Measurements from ENCODE around the gene SPATA33.

The SPATA33 gene

DNA sequence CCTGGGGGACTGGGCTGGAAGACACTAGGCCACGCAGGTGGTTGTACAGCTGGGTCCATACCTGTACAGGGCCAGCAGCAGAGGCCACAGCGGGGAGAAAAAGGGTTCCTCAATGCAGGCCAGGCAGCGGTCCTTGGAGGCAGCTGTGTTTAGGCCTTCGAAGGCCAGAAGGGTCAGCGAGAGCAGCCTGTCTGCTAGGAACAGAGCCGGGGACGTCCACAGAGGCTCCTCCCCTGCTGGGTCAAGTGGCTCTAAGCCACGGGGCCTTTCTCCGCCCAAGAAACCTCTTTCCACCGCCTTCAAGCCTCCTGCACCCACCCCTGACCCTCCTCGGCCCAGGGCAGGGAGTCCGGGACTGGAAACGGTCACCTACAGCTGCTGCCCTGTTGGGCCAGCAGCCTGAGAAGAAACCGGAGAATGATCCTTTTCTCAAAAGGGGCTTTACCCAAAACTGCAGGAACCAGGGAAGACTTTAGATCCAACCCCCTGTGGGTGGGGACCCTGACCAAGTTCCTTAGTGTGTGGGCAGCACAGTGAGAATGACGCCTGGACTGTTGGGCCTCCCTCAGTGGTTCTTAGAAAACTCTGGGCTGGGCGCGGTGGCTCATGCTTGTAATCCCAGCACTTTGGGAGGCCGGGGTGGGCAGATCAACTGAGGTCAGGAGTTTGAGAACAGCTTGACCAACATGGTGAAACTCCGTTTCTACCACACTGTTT lies 52.2 kb downstream of the SPATA33 start:
- no peak for DNase-seq (ENCODE audit: low read depth)

DNA sequence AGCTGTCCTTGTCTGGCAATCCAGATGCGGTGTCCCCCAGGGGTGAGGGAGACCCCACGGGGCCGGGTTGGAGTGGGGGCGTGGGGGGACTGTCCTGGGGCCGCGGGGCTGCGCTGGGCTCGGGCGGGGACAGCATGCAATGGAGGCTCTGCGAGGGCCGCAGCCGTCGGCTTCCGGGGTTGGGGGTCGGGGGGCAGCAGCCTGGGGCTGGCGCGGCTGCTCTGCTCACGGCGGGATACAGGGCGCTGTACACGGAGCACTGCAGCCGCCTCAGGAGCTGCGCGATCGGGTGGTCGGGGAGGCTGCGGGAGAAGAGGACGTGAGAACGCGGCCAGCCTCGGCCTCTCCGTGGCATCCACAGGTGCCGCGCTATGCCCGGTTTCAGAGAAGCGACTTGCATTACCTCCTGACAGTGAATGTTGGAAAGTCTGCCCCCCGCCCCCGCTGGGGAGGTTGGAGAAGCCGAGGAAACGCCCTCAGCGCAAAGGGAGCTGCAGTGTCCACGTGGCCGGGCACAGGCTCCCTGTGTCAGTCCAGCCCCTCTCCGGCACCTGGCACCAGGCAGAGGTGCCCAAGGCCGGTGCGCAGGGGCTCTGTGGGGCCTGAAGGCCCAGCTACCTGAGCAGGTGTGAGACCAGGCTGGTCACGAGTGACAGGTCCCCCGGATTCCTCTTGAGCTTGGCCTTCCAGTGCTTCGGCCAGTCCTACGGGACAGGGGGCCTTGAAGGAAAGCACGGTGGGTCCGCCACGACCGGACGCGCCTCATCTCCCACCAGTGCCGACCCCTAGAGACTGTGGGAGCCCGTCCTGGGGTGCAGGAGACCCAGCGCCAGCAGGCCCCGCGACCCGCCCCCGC lies 53.3 kb downstream of the SPATA33 start:
- DNase-seq (ENCODE audit: low read depth): no peak

DNA sequence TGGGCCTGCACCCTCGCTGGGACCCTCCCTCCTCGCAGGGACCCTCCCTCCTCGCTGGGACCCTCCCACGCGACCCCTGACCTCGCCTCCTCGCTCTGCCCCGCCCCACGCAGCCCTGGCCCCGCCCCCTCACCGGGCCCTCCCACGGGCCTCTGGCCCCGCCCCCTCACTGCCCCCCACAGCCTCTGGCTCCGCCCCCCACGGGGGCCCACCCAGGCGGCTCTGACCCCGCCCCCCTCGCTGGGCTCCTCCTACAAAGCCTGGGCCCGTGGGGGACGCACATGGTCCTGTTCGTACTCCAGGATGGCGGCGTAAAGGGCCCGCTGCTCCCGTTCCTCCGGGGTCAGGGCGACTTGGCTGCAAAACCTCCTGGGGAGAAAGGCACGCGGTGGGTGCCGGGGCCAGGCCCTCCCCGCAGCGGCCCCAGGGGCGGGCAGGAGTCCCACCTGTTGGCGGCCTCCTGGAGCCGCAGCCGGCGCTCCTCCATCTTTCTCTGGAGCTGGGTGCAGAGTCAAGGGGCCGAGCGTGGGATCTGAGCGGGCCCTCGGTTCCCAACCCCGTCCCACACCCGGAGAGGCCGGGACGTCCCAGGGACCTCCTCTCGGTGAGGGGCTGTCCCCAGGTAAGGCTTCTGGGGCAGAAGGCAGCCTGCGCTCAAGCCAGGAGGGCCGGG lies 54.1 kb downstream of the SPATA33 start:
- no peak for DNase-seq (ENCODE audit: low read depth)

DNA sequence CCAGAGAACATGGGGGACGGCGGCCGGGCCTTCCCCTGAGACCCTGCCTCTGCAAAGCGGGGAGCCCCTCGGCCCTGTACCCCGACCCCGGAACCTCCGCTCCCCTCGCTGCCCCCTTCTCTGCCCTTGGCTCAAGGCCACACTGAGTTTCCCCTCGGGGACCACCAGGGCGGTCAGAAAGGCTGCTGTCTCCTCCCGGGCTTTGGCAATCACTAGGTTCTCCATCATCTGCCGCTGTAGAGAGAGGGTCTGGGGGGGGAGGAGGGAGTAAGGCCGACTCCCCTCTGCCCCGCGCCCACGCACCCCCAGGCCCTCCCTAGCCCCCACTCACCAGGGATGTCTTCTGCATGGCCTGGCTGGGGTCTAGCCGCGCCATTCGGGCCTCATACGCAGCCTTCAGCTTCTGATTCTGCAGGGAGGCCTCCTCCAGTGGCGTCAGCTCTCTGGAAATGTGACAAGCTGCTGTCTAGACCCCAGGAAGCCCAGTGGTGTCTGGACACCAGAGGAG lies 54.7 kb downstream of the SPATA33 start:
- no peak for DNase-seq (ENCODE audit: low read depth)

DNA sequence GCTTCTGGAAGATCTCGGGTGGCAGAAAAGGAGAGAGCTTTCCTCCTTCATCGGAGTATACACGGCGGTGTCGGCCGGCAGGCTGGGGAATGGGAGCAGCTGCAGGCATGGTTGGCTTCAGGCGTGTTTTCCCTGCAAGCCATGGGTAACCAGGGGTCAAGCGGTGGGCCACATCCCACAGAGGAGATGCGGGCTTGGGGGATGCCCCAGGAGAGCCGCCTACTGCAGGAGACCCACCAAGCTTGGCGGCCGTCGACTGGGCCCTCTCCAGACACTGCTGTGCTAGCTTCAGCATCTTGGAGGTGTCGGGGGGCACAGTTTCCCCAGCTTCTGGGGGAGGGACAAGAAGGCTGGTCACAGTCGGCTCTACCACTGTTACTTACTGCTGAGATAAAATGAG lies 58.9 kb downstream of the SPATA33 start:
- DNase-seq (ENCODE audit: low read depth): no peak

DNA sequence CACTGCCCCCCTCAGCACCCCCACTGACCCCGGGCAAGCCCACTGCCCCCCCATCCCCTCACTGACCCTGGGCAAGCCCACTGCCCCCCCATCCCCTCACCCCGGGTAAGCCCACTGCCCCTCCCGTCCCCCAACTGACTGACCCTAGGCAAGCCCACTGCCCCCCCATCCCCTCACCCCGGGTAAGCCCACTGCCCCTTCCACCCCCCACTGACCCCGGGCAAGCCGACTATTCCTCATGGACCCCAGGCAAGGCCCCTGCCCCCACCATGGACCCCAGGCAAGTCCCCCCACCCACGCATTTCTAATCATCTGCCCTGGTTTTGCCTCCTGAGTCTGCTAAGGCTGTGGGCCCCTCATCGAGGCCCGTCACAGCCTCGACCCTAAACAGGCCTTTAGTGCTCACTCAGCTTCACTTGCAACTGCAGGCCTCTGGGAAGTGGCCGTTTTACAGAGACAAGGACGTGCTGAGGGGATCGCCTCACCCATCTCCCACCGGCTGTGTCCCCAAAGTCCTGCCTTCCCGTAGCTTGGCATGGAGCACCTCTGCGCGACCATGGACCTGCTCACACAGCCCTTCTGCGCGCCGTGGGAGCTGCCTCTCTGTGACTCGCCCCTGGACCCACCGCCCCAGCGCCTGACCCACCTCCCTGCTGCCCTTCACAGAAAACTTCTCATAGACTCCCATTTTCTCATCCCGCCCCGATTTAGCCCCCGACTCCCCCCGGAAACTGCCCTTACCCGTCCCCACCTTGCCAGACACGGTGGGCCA lies 59.5 kb downstream of the SPATA33 start:
- no peak for DNase-seq (ENCODE audit: low read depth)

DNA sequence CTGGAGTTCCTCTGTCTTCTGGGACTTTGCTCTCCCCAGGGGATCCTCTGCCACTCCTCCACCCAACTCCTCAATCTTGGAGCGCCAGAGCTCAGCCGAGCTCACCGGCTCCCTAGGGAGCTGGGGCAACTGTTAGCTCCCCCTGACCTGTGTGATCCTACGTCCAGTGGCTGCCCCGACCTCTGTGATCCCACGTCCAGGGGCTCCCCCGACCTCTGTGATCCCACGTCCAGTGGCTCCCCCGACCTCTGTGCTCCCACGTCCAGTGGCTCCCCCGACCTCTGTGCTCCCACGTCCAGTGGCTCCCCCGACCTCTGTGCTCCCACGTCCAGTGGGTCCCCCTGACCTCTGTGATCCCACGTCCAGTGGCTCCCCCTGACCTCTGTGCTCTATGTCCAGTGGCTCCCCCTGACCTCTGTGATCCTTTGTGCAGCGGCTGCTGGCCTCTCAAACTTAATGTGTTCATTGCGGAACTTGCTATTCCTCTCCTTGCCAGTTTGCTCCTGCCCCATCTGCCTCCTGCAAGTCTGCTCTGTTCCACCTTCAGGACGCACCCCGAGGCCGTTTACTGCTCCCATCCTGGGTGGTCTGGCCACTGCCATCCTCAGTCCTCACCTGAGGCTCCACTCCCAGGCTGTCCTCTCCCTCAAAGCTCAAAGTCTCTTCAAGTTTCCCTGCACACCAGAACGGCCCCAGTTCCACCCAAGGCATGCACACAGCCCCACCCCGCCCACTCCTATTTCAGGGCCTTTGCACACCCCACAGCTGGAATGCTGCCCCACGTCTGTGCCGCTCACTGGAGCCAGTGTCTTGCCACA lies 60.3 kb downstream of the SPATA33 start:
- no peak for DNase-seq (ENCODE audit: low read depth)

Data from non-pigmented ciliary epithelial cell (primary cell).